ENCODE results near the gene GLRX. TPM values are rescaled to one million over a fixed set of nuclear protein-coding genes. Genes with fewer than 3 reads are reported as not detected.
A peak's percentile ranks its signal among the peaks of the same experiment; 100 is the strongest.

Gene GLRX
- polyA plus RNA-seq, 1 donor = 111 TPM

- H3K9me3 ChIP-seq (ENCODE audit: control insufficient read depth, low read depth, low read length) = no peaks in the 10 kb centered on the region
- no peak overlapping the region for H3K4me3 ChIP-seq (ENCODE audit: low read length)
- no peak for DNase-seq
- H3K27me3 ChIP-seq (ENCODE audit: control insufficient read depth, insufficient read depth, low read length) = no peaks in the 10 kb centered on the region
- no peaks in the 10 kb centered on the region for H3K4me1 ChIP-seq (ENCODE audit: control insufficient read depth, insufficient read depth, low read length)
- H3K36me3 ChIP-seq (ENCODE audit: control insufficient read depth, insufficient read depth, low read length) = peaks cover 32% of the 10 kb centered on the region
- WGBS (ENCODE audit: insufficient coverage, low lambda C conversion rate) = 100% methylated on average over 1 of the region's 4 CpGs
- no peak overlapping the region for H3K27ac ChIP-seq (ENCODE audit: low read length)
Measured at GRCh38 chr5:95782181-95782580, 40.3 kb downstream of the GLRX start.

GRCh38 chr5:95781101-95781583, 41.4 kb downstream of the GLRX start:
- no peaks in the 10 kb centered on the region for H3K9me3 ChIP-seq (ENCODE audit: control insufficient read depth, low read depth, low read length)
- whole genome bisulfite sequencing (ENCODE audit: insufficient coverage, low lambda C conversion rate) = no CpG with 5 or more reads among the region's 4 CpGs
- H3K36me3 ChIP-seq (ENCODE audit: control insufficient read depth, insufficient read depth, low read length) = peaks cover 35% of the 10 kb centered on the region
- DNase-seq = peak; percentile 65 to 71
- H3K27ac ChIP-seq (ENCODE audit: low read length) = no peak overlapping the region
- H3K27me3 ChIP-seq (ENCODE audit: control insufficient read depth, insufficient read depth, low read length) = no peaks in the 10 kb centered on the region
- no peaks in the 10 kb centered on the region for H3K4me1 ChIP-seq (ENCODE audit: control insufficient read depth, insufficient read depth, low read length)
- H3K4me3 ChIP-seq (ENCODE audit: low read length) = no peak overlapping the region

GRCh38 chr5:95780597-95780996, 41.9 kb downstream of the GLRX start:
- H3K27ac ChIP-seq (ENCODE audit: low read length) = no peak overlapping the region
- H3K27me3 ChIP-seq (ENCODE audit: control insufficient read depth, insufficient read depth, low read length) = no peaks in the 10 kb centered on the region
- WGBS (ENCODE audit: insufficient coverage, low lambda C conversion rate) = no CpG with 5 or more reads among the region's 7 CpGs
- peaks cover 33% of the 10 kb centered on the region for H3K36me3 ChIP-seq (ENCODE audit: control insufficient read depth, insufficient read depth, low read length)
- H3K4me3 ChIP-seq (ENCODE audit: low read length) = no peak overlapping the region
- H3K9me3 ChIP-seq (ENCODE audit: control insufficient read depth, low read depth, low read length) = no peaks in the 10 kb centered on the region
- H3K4me1 ChIP-seq (ENCODE audit: control insufficient read depth, insufficient read depth, low read length) = no peaks in the 10 kb centered on the region
- DNase-seq = no peak

DNA sequence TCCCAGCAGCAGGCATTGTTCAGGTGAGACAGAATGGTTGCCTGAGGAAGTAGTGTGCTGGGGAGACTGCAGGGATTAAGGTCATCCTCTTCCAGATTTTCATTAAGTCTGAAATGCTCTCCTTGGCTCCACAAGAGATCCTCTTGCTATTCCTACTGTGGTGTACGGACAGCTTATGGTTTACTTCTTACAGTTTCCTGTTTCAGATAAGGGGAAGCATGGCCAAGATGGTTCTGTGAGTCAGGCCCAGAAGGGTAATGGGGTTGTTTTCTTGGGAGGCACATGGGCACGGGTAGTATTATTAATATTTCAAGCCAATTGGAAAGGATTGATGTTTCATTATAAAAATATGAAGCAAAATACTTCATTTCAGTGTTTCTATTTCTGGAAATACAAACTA, 42.9 kb downstream of the GLRX start:
- peaks cover 27% of the 10 kb centered on the region for H3K36me3 ChIP-seq (ENCODE audit: control insufficient read depth, insufficient read depth, low read length)
- WGBS (ENCODE audit: insufficient coverage, low lambda C conversion rate) = 100% methylated on average over 1 of the region's 2 CpGs
- no peak overlapping the region for H3K27ac ChIP-seq (ENCODE audit: low read length)

DNA sequence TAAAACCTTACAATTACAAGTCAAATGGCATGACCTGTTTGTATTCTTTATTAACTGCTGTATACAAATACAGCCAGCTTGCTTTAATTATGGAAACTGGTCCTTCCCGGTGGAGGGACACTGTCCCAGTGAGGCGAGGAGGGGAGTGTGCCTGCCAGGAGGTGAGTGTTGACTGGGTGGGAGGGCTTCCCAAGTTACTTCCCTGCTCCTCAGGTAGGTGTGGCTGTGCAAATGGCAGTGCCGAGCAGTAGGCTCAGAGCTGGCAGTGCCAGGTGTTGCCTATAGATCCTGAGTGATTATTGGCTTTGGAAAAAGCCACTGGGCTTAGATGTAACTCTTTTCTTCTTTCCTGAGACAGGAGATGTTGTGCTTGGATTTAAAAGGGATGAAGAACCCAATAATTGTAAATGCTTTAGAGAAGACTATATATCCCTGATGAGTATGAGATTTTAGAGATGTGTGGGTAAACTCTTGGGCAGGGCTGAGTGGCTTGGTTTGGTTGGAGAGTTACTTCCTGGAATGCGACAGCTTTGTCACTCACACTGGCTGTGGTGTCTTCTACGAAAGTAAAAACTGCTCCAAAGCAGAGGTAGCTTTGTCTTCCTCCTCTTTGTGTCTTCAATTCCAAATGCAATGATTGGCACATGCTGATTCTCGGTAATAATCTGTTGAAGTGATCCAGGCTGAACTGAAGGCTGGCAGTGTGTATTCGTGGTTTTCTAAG, 43.7 kb downstream of the GLRX start:
- DNase-seq = no peak
- Histone ChIP-seq H3K27ac (ENCODE audit: low read length) (no peak overlapping the region), H3K4me3 (ENCODE audit: low read length) (no peak overlapping the region), H3K4me1 (ENCODE audit: control insufficient read depth, insufficient read depth, low read length) (no peaks in the 10 kb centered on the region), H3K27me3 (ENCODE audit: control insufficient read depth, insufficient read depth, low read length) (no peaks in the 10 kb centered on the region), H3K36me3 (ENCODE audit: control insufficient read depth, insufficient read depth, low read length) (peaks cover 21% of the 10 kb centered on the region), H3K9me3 (ENCODE audit: control insufficient read depth, low read depth, low read length) (no peaks in the 10 kb centered on the region)
- WGBS (ENCODE audit: insufficient coverage, low lambda C conversion rate) = no CpG with 5 or more reads among the region's 7 CpGs

More for the DNA sequence above, 42.9 kb downstream of the GLRX start:
- Histone ChIP-seq H3K4me1 (ENCODE audit: control insufficient read depth, insufficient read depth, low read length) (no peaks in the 10 kb centered on the region), H3K9me3 (ENCODE audit: control insufficient read depth, low read depth, low read length) (no peaks in the 10 kb centered on the region), H3K27me3 (ENCODE audit: control insufficient read depth, insufficient read depth, low read length) (no peaks in the 10 kb centered on the region), H3K4me3 (ENCODE audit: low read length) (no peak overlapping the region)
- no peak for DNase-seq

DNA sequence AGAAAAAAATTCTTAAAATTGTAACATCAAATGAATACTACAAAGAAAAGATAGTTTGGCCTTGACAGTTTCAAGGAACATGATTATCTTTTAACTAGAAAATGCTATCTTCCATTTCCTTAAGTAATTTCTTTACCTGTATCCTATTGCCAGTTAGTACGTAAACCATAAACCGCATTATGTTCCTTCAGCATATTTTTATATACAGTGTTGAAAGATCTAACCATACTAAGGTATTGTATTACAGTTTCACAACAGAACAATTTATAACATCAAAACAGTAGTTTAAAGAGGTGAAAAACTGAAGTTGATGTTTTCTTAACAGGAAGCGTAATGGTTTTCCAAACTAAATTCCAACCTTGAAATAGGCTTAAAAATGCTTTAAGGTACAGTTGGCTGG, 45.1 kb downstream of the GLRX start:
- 100% methylated on average over 2 of the region's 3 CpGs for WGBS (ENCODE audit: insufficient coverage, low lambda C conversion rate)
- Histone ChIP-seq H3K4me3 (ENCODE audit: low read length) (no peak overlapping the region), H3K27ac (ENCODE audit: low read length) (no peak overlapping the region), H3K4me1 (ENCODE audit: control insufficient read depth, insufficient read depth, low read length) (no peaks in the 10 kb centered on the region), H3K27me3 (ENCODE audit: control insufficient read depth, insufficient read depth, low read length) (no peaks in the 10 kb centered on the region), H3K9me3 (ENCODE audit: control insufficient read depth, low read depth, low read length) (no peaks in the 10 kb centered on the region), H3K36me3 (ENCODE audit: control insufficient read depth, insufficient read depth, low read length) (peaks cover 24% of the 10 kb centered on the region)
- no peak for DNase-seq

DNA sequence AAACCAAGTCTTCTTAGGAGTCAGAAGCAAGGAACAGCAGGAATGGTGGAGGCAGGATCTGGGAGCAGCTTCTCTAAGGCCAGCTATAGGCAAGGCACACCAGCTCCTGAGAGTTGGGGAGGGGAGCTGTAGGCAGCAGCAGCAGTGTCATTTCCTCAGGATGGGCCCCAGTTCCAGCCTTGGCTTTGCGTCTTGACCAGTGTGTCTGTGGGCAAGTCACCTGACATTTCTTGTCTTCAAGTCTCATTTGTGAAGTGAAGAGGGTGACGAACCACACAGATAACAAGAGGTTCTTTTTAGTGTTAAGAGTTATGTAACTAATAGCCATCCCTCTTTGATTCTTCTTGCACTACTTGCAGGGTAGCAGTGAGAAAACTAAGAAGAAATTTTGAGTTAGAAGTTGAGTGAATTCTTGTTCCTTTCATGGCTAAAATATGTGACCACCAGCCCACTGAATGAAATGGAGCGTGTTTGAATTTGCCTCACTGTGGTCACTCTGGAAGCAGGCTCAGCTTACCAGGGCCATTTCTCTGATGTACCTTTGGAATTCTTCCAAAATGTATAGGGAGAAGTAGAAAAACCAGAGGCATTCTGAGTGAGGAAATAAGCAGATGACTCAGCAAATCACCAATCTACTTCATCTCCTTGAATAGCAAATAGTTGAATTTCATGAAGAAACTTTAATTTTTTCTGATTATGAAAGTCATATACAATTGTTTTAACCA, 49.0 kb downstream of the GLRX start:
- WGBS (ENCODE audit: insufficient coverage, low lambda C conversion rate) = 85% methylated on average over 2 of the region's 3 CpGs
- no peak overlapping the region for H3K27ac ChIP-seq (ENCODE audit: low read length)
- H3K9me3 ChIP-seq (ENCODE audit: control insufficient read depth, low read depth, low read length) = no peaks in the 10 kb centered on the region
- H3K4me1 ChIP-seq (ENCODE audit: control insufficient read depth, insufficient read depth, low read length) = no peaks in the 10 kb centered on the region
- H3K4me3 ChIP-seq (ENCODE audit: low read length) = no peak overlapping the region
- H3K27me3 ChIP-seq (ENCODE audit: control insufficient read depth, insufficient read depth, low read length) = no peaks in the 10 kb centered on the region
- peaks cover 27% of the 10 kb centered on the region for H3K36me3 ChIP-seq (ENCODE audit: control insufficient read depth, insufficient read depth, low read length)
- DNase-seq = no peak

DNA sequence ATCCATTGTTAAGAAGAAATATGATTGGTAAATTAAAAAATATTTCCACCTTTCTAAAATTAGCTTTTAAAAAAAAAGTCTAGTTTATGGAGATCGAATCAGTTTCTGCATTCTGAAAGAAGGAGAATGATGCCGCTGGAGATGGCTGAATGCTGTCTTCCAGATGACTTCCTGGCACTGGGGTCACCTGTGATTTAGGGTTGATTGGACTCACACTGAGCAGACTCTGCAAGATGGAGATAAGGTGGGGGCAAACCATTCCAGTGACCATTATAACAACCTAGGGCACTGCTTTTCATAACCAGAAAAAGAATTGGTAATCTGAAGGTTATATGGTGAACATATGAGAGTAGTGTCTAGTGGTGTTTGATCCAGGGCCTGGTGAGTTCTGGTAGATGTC, 50.6 kb downstream of the GLRX start:
- 100% methylated on average over 1 of the region's 2 CpGs for WGBS (ENCODE audit: insufficient coverage, low lambda C conversion rate)
- Histone ChIP-seq H3K27me3 (ENCODE audit: control insufficient read depth, insufficient read depth, low read length) (no peaks in the 10 kb centered on the region), H3K36me3 (ENCODE audit: control insufficient read depth, insufficient read depth, low read length) (peaks cover 28% of the 10 kb centered on the region), H3K9me3 (ENCODE audit: control insufficient read depth, low read depth, low read length) (no peaks in the 10 kb centered on the region), H3K4me3 (ENCODE audit: low read length) (no peak overlapping the region), H3K4me1 (ENCODE audit: control insufficient read depth, insufficient read depth, low read length) (no peaks in the 10 kb centered on the region), H3K27ac (ENCODE audit: low read length) (no peak overlapping the region)
- no peak for DNase-seq

DNA sequence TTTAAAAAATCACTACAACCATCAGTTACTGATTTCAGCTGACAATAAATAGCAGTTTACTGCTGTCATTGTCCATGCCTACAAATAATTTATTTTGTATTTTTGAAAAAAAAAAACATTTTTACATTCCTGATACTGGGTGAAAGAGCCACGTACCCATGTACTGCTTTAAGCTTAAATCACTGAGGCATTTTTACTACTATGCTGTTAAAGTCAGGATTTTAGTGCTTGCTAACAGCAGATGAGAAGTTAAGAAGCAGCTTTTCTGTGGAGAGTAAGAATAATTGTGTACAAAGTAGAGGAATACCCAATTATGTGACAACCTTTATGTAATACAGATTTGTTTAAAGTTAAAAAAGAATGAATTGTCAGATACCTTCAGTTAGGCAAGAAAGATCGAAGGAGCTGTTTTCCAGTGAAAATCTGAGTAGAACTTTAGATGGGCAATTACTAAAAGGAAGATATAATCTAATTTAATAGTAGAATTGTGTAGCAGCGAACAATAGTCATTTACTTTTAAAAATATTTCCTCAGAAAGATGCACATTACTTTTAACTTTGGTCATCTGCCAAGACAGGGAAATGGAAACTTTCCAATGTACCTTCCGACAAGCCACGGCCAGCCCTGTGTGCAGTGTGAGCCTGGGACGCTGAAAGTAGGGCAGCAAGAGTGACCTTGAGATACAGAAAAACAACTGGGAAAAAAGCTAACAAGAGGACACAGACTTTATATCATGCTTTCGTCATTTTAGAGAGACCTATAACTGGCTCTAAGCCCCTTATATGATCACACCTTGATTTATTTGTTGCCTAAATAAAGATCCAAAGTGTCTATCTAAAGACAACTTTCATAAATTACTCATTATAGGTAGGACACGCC, 51.5 kb downstream of the GLRX start:
- H3K27ac ChIP-seq (ENCODE audit: low read length) = no peak overlapping the region
- H3K4me3 ChIP-seq (ENCODE audit: low read length) = no peak overlapping the region
- no peaks in the 10 kb centered on the region for H3K4me1 ChIP-seq (ENCODE audit: control insufficient read depth, insufficient read depth, low read length)
- H3K9me3 ChIP-seq (ENCODE audit: control insufficient read depth, low read depth, low read length) = no peaks in the 10 kb centered on the region
- H3K27me3 ChIP-seq (ENCODE audit: control insufficient read depth, insufficient read depth, low read length) = no peaks in the 10 kb centered on the region
- H3K36me3 ChIP-seq (ENCODE audit: control insufficient read depth, insufficient read depth, low read length) = peaks cover 27% of the 10 kb centered on the region
- no peak for DNase-seq
- WGBS (ENCODE audit: insufficient coverage, low lambda C conversion rate) = 100% methylated on average over 4 of the region's 8 CpGs

GRCh38 chr5:95768731-95769130, 53.8 kb downstream of the GLRX start:
- Histone ChIP-seq H3K4me3 (ENCODE audit: low read length) (no peak overlapping the region), H3K27me3 (ENCODE audit: control insufficient read depth, insufficient read depth, low read length) (no peaks in the 10 kb centered on the region), H3K4me1 (ENCODE audit: control insufficient read depth, insufficient read depth, low read length) (no peaks in the 10 kb centered on the region), H3K27ac (ENCODE audit: low read length) (no peak overlapping the region), H3K36me3 (ENCODE audit: control insufficient read depth, insufficient read depth, low read length) (peaks cover 36% of the 10 kb centered on the region), H3K9me3 (ENCODE audit: control insufficient read depth, low read depth, low read length) (no peaks in the 10 kb centered on the region)
- no CpG with 5 or more reads among the region's 9 CpGs for WGBS (ENCODE audit: insufficient coverage, low lambda C conversion rate)
- no peak for DNase-seq
